Stimulated activated CD8-positive, alpha-beta memory T cell treated with anti-CD3 and anti-CD28 coated beads, Interleukin-4, amount 100 ng/mL, for 4 hours (primary cell): Measurements from ENCODE around the gene S1PR4.
A peak's percentile ranks its signal among the peaks of the same experiment; 100 is the strongest.
"Not testable (repeated sequence)": the region's sequence is repeated elsewhere in the genome, so short reads cannot be mapped to it uniquely, and the experiment has no call there.

ENCODE experiments used
- DNase-seq, 2 donors: peaks; one replicate each; pipeline ENCODE4 v3.0.0-alpha.2; 2020; ENCODE audit warnings: low read depth in 2 of 2, low spot score in 1 of 2

The S1PR4 gene

GRCh38 chr19:3152419-3152780, 26.2 kb upstream of the S1PR4 start:
- DNase-seq: no peak

DNA sequence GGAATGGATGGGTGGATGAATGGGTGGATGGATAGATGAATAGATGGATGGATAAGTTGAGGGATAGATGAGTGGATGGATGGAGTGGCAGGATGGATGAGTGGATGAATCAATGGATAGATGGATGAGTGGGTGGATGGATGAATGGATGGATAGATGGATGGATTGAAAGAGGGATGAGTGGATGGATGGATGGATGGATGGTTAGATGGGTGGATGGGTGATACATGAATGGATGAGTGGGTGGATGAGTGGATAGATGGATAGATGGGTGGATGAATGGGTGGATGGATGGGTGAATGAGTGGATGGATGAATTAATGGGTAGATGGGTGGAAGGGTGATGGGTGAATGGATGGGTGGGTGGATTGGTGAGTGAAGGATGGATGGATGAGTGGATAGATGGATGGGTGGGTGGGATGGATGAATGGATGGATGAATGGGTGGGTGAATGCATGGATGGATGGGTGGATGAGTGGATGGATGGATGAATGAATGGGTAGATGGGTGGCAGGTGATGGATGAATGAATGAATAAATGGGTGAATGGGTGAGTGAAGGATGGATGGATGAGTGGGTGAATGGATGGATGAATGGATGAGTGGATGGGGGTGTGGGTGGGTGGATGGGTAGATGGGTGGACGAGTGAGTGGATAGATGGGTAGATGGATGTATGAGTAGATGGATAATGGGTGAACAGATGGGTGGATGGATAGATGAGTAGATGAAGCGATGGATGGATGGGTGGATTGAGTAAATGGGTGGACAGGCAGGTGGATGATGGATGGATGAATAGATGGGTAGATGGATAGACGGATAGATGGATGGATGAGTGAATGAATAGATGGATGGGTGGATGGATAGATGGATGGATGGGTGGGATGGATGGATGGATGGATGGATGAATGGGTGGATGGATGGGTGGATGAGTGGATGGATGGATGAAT, 25.0 kb upstream of the S1PR4 start:
- no peak for DNase-seq

DNA sequence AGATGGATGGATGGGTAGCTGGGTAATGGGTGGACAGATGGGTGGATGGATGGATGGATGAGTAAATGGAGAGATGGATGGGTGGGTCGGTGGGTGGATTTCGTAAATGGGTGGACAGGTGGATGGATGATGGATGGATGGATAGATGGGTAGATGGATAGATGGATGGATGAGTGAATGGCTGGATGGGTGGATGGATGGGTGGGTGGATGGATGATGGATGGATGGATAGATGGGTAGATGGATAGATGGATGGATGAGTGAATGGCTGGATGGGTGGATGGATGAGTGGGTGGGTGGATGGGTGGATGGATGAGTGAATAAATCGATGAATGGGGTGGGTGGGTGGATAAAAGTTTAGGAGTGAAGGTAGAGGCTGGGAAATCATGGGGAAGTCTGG, 24.1 kb upstream of the S1PR4 start:
- DNase-seq: not testable (repeated sequence)

GRCh38 chr19:3154957-3155736, 23.4 kb upstream of the S1PR4 start:
- DNase-seq: peak; percentile 57 to 64

GRCh38 chr19:3157096-3157845, 21.3 kb upstream of the S1PR4 start:
- no peak for DNase-seq

GRCh38 chr19:3159565-3159964, 19.0 kb upstream of the S1PR4 start:
- DNase-seq: no peak

DNA sequence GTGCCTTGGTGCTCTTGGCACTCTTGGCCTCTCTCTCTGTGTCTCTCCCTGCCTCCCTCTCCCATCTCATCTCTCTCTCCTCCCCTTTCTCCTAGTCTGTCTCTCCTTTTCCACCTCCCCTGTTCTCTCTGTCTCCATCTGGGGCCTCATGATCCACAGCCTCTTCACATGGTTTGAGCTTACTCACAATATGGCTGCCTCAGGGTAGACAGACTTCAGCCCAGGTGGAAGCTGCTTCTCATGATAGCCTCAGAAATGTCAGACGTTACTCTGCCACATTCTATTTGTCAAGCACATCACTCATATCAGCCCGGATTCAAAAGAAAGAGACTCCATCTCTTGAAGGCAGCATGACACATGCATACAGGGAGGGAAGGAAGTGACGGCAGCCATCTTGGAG, 18.4 kb upstream of the S1PR4 start:
- DNase-seq: no peak

GRCh38 chr19:3161453-3161852, 17.1 kb upstream of the S1PR4 start:
- no peak for DNase-seq

DNA sequence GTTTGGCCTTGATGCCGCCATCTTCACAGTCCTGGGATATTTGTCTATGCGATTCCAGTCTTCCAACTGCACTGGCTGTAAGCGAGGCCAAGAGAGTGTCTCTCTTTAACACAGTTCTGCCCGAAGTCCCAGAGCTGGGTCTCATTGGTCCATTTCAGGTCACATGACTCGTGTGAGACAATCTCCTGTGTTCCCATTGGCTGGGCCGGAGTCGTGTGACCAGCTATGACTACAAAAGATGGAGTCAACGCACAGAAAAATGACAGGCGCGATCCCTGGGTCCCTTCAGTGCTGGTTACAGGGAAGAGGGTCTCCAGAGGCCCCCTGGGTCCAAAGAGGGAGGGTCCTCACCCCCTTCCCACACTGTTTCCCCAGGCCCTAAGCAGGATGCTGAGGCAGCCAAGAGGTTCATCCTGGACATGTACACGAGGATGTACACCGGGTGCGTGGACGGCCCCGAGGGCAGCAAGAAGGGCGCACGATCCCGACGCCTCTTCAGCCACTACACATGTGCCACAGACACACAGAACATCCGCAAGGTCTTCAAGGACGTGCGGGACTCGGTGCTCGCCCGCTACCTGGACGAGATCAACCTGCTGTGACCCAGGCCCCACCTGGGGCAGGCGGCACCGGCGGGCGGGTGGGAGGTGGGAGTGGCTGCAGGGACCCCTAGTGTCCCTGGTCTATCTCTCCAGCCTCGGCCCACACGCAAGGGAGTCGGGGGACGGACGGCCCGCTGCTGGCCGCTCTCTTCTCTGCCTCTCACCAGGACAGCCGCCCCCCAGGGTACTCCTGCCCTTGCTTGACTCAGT, 15.9 kb upstream of the S1PR4 start:
- DNase-seq: no peak

- DNase-seq: peak; percentile 47 to 55
Observed at GRCh38 chr19:3163230-3163886, 15.2 kb upstream of the S1PR4 start.

- no peak for DNase-seq
Observed at GRCh38 chr19:3163943-3164342, 14.6 kb upstream of the S1PR4 start.

- DNase-seq: no peak
Observed at GRCh38 chr19:3167533-3168272, 10.9 kb upstream of the S1PR4 start.

GRCh38 chr19:3171894-3172672, 6.5 kb upstream of the S1PR4 start:
- DNase-seq: no peak

DNA sequence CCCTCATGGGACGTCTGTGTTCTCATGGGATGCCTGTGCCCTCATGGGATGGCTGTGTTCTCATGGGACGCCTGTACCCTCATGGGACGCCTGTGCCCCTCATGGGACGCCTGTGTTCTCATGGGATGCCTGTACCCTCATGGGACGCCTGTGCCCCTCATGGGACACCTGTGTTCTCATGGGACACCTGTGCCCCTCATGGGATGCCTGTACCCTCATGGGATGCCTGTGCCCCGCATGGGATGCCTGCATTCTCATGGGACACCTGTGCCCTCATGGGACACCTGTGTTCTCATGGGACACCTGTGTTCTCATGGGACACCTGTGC, 5.9 kb upstream of the S1PR4 start:
- DNase-seq: not testable (repeated sequence)

DNA sequence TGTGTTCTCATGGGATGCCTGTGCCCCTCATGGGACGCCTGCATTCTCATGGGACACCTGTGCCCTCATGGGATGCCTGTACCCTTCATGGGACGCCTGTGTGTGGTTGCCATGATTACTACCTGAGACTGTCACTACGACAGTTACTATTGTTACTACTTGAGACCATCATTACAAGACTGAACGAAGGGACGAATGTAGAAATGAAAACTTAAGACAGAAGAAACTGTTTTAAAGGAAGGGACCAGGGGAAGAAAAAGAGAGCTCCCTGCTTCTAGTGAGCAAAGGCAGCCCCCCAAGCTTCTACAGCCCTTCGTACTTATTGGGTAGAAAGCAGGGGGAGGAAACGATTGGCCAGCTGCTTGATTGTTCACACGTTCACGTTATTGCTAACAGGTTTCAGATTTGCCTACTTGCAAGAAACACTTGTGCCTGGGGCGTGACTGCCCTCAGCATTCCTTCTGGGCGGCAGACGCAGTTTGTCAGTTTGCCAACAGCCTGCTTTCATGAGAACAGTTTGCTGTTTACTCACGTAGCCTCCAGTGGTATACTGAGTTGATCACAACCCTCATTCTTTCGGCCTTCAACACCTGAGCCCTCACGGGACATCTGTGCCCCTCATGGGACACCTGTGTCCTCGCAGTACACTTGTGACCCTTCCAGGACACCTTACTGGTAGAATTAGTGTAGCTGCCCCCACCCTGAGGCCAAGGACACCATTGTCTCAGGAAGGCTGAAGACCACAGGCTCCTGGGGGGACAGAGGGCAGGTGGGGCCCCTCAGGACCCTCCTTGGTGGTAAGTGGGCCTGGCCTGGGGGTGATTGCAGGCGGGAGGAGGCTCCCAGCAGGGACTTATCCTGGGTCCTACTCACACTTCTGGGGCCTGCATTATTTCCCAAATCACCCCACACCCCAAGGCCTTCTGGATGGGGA, 2.5 kb upstream of the S1PR4 start:
- no peak for DNase-seq

DNA sequence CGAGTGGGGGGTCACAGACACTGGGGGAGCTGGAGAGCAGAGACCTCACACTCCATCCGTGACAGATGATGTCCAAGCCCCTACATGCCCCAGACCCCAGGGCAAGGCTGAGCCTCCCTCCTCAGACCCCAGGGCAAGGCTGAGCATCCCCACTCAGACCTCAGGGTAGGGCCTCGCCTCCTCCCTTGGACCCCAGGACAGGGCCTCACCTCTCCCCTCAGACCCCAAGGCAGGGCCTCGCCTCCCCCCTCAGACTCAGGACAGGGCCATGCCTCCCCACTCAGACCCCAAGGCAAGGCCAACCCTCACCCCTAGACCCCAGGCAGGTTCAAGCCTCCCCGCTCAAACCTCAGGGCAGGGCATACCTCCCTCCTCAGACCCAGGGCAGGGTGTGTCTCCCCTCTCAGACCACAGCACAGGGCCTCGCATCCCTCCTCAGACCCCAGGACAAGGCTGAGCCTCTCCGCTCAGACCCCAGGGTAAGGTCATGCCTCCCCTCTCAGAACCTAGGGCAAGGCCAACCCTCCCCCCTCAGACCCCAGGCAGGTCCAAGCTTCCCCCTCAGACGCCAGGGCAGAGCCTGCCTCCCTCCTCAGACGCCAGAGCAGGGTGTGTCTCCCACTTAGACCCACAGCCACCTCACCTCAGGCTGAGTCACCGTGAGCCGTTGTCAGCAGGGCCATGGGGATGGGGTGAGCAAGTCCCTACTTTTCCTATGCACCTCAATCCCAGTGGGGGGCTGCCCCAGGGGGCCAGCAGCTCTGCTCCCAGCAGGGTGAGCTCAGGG, 1.7 kb upstream of the S1PR4 start:
- DNase-seq: peak; percentile 47 to 58
